SH-SY5Y (cell line): ENCODE measurements around the gene SUPT4H1.

Experiments
- GATA2 ChIP-seq: IDR thresholded peaks from 2 replicates; pipeline ENCODE4 v1.6.1; 2011; ENCODE audit warnings: mild to moderate bottlenecking, low read depth, low read length
- GATA3 ChIP-seq: IDR thresholded peaks from 2 replicates; pipeline ENCODE4 v1.6.1; 2011; ENCODE audit warnings: low read depth, mild to moderate bottlenecking, low read length, moderate library complexity

GRCh38 chr17:58300336-58300735 is 51.7 kb downstream of the SUPT4H1 start:
- no peak for TF ChIP-seq GATA3
- TF ChIP-seq GATA2: no peak
